GM12872 (cell line): ENCODE results near the gene SF3A2.

Source experiments
- CTCF ChIP-seq: IDR thresholded peaks from 3 replicates; pipeline ENCODE4 v1.5.1; 2011; ENCODE audit warnings: low read depth, mild to moderate bottlenecking, low read length, moderate library complexity; ENCODE audit not compliant: insufficient read depth

The SF3A2 gene

GRCh38 chr19:2250766-2251105 is 14.1 kb downstream of the SF3A2 start:
- no peak for TF ChIP-seq CTCF

GRCh38 chr19:2251106-2252054 is 14.8 kb downstream of the SF3A2 start:
- TF ChIP-seq CTCF, result no peak

- no peak for TF ChIP-seq CTCF
Observed at GRCh38 chr19:2252055-2252796, 15.6 kb downstream of the SF3A2 start.

GRCh38 chr19:2252797-2253105 is 16.1 kb downstream of the SF3A2 start:
- no peak for TF ChIP-seq CTCF

GRCh38 chr19:2253106-2254063 is 16.8 kb downstream of the SF3A2 start:
- TF ChIP-seq CTCF, result peak; percentile 53

GRCh38 chr19:2254064-2254872 is 17.6 kb downstream of the SF3A2 start:
- no peak for TF ChIP-seq CTCF
